ENCODE data around the gene PLXNA4.

DNA sequence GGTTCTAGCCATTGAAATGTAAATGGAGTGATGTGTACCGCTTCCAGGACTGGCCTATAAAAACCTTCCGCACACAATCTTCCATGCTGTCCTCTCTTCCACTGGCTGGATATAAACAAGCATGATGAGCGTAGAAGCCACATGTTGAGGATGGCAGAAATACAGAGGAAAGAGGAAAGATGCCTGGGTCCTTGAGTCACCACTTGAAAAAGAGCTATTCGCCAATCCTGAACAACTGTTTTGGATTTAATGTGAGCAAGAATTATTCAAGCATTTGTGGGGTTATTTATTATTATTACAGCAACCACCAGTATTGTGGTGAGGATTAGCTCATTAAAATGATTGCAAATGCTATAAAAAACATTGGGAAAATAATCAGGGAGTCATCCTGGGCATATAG, 45.8 kb upstream of the PLXNA4 start:
- TF ChIP-seq, protein P1, sequence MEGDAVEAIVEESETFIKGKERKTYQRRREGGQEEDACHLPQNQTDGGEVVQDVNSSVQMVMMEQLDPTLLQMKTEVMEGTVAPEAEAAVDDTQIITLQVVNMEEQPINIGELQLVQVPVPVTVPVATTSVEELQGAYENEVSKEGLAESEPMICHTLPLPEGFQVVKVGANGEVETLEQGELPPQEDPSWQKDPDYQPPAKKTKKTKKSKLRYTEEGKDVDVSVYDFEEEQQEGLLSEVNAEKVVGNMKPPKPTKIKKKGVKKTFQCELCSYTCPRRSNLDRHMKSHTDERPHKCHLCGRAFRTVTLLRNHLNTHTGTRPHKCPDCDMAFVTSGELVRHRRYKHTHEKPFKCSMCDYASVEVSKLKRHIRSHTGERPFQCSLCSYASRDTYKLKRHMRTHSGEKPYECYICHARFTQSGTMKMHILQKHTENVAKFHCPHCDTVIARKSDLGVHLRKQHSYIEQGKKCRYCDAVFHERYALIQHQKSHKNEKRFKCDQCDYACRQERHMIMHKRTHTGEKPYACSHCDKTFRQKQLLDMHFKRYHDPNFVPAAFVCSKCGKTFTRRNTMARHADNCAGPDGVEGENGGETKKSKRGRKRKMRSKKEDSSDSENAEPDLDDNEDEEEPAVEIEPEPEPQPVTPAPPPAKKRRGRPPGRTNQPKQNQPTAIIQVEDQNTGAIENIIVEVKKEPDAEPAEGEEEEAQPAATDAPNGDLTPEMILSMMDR (IDR thresholded peaks at IDR 0.05; ENCODE audit: insufficient read depth, low read depth, low read length): no peak
- no peak for TF ChIP-seq EZH2 (IDR thresholded peaks at IDR 0.05; ENCODE audit: insufficient read depth, low read length)

Measured in astrocyte (in vitro differentiated cells and primary cell).